ENCODE data around the gene GPR155. TPM values are rescaled to one million over a fixed set of nuclear protein-coding genes. Genes with fewer than 3 reads are reported as not detected.

The GPR155 gene
- total and polyA plus RNA-seq, 2 of the 4 experiments (the other 2 are of a cell fraction), result 2.3 to 3.4 TPM

DNA sequence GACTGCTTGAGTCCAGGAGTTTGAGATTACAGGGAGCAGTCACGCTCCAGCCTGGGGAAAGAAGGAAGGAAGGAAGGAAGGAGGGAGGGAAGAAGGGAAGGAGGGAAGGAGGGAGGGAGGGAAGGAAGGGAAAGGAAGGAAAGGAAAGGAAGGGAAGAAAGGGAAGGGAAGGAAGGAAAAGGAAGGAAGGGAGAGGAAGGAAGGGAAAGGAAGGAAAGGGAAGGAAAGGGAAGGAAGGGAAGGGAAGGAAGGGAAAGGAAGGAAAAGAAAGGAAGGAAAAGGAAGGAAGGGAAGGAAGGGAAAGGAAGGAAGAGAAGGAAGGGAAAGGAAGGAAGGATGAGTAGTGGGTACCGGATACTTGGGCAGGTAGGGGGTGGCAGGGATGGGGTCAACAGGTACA is 32.3 kb downstream of the GPR155 start:
- dilution Hi-C loops (cut with HindIII; ENCODE audit: low sequenced_read_pairs, unreplicated experiment), result no loop called here
- H2BK120ac ChIP-seq (ENCODE audit: low read depth, low read length), result no peak overlapping the region
- no peaks in the 10 kb centered on the region for H3K9me1 ChIP-seq (ENCODE audit: insufficient read depth, low read length)
- no peak overlapping the region for H3K23ac ChIP-seq (ENCODE audit: low read depth, low read length)
- H3K4me2 ChIP-seq (ENCODE audit: low read depth, low read length), result no peak overlapping the region
- ATAC-seq (ENCODE audit: low read depth) (no peak), DNase-seq (no peak)
- TF ChIP-seq RFX5 (IDR thresholded peaks at IDR 0.05; ENCODE audit: low read depth, low read length) (no peak), RAD21 (IDR thresholded peaks at IDR 0.05; ENCODE audit: low read length) (no peak), CEBPB (IDR thresholded peaks at IDR 0.05; ENCODE audit: low read depth, low read length) (no peak), NFE2L2 (IDR thresholded peaks at IDR 0.05; ENCODE audit: low read depth, low read length) (no peak), SMC3 (IDR thresholded peaks at IDR 0.05; ENCODE audit: low read depth, low read length) (no peak), MAFK (IDR thresholded peaks at IDR 0.05; ENCODE audit: low read depth, low read length) (no peak), MXI1 (IDR thresholded peaks at IDR 0.05; ENCODE audit: borderline replicate concordance, low read depth, low read length) (no peak), RCOR1 (IDR thresholded peaks at IDR 0.05; ENCODE audit: insufficient replicate concordance, low read length) (no peak), FOS (IDR thresholded peaks at IDR 0.05; ENCODE audit: low read depth, low read length) (no peak), BHLHE40 (IDR thresholded peaks at IDR 0.05; ENCODE audit: low read depth, low read length) (no peak), POLR2A (IDR thresholded peaks at IDR 0.05; ENCODE audit: low read depth, low read length) (no peak), MAZ (IDR thresholded peaks at IDR 0.05; ENCODE audit: borderline replicate concordance, low read depth, low read length) (no peak), CHD1 (IDR thresholded peaks at IDR 0.05; ENCODE audit: low read depth, low read length) (no peak)
- TF ChIP-seq, protein P1, sequence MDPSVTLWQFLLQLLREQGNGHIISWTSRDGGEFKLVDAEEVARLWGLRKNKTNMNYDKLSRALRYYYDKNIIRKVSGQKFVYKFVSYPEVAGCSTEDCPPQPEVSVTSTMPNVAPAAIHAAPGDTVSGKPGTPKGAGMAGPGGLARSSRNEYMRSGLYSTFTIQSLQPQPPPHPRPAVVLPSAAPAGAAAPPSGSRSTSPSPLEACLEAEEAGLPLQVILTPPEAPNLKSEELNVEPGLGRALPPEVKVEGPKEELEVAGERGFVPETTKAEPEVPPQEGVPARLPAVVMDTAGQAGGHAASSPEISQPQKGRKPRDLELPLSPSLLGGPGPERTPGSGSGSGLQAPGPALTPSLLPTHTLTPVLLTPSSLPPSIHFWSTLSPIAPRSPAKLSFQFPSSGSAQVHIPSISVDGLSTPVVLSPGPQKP (IDR thresholded peaks at IDR 0.05; ENCODE audit: borderline replicate concordance, low read depth, low read length), result no peak
- TF ChIP-seq, protein P2, sequence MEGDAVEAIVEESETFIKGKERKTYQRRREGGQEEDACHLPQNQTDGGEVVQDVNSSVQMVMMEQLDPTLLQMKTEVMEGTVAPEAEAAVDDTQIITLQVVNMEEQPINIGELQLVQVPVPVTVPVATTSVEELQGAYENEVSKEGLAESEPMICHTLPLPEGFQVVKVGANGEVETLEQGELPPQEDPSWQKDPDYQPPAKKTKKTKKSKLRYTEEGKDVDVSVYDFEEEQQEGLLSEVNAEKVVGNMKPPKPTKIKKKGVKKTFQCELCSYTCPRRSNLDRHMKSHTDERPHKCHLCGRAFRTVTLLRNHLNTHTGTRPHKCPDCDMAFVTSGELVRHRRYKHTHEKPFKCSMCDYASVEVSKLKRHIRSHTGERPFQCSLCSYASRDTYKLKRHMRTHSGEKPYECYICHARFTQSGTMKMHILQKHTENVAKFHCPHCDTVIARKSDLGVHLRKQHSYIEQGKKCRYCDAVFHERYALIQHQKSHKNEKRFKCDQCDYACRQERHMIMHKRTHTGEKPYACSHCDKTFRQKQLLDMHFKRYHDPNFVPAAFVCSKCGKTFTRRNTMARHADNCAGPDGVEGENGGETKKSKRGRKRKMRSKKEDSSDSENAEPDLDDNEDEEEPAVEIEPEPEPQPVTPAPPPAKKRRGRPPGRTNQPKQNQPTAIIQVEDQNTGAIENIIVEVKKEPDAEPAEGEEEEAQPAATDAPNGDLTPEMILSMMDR (conservative IDR thresholded peaks at IDR 0.05; ENCODE audit: low read depth, low read length), result no peak
- TF ChIP-seq, protein P3, sequence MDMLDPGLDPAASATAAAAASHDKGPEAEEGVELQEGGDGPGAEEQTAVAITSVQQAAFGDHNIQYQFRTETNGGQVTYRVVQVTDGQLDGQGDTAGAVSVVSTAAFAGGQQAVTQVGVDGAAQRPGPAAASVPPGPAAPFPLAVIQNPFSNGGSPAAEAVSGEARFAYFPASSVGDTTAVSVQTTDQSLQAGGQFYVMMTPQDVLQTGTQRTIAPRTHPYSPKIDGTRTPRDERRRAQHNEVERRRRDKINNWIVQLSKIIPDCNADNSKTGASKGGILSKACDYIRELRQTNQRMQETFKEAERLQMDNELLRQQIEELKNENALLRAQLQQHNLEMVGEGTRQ (IDR thresholded peaks at IDR 0.05; ENCODE audit: low read depth, low read length), result no peak
- no peak overlapping the region for H2BK15ac ChIP-seq (ENCODE audit: low read depth, low read length)
- no peaks in the 10 kb centered on the region for H4K20me1 ChIP-seq (ENCODE audit: insufficient read depth, low read length)
- BruUV-seq (replicated peaks), result no TSS peak
- no peak overlapping the region for H3K18ac ChIP-seq (ENCODE audit: low read depth, low read length)
- H3K9me3 ChIP-seq (ENCODE audit: control insufficient read depth, insufficient read depth, low read length), result no peaks in the 10 kb centered on the region
- H2AK5ac ChIP-seq (ENCODE audit: low read depth, low read length), result no peak overlapping the region
- H3K9ac ChIP-seq (ENCODE audit: low read depth, low read length), result no peak overlapping the region
- intact Hi-C loops (cut with micrococcal nuclease), result no loop called here
- H3K36me3 ChIP-seq (ENCODE audit: control insufficient read depth, insufficient read depth, low read length), result no peaks in the 10 kb centered on the region
- H4K5ac ChIP-seq (ENCODE audit: low read depth, low read length), result no peak overlapping the region
- 90% methylated on average over 1 of the region's 2 CpGs; no CpG with 5 or more reads in 1 of the 2 experiments for WGBS, 2 experiments (ENCODE audit: extremely low coverage in 2 of 2, insufficient read length in 1 of 2)
- ChIA-PET CTCF (interaction anchor here (0.7 kb wide), 1 partner anchor 235 kb away, joined by 3 read pairs; no protein-coding TSS in a partner anchor), POLR2A (ENCODE audit: unreplicated experiment) (no interaction called here)
- H3K4me1 ChIP-seq (ENCODE audit: control insufficient read depth, insufficient read depth, low read length), result no peaks in the 10 kb centered on the region
- no peak overlapping the region for H3K56ac ChIP-seq (ENCODE audit: extremely low read depth, insufficient read depth, low read length)
- H4K8ac ChIP-seq (ENCODE audit: low read depth in 2 of 2, low read length in 2 of 2), result no peak overlapping the region
- H3K14ac ChIP-seq (replicated peaks; ENCODE audit: low read depth, low read length), result no peak overlapping the region
- no peak overlapping the region for H2BK5ac ChIP-seq (ENCODE audit: low read depth, low read length, poor library complexity, severe bottlenecking)
- no peak overlapping the region for H2AFZ ChIP-seq (replicated peaks; ENCODE audit: low read length, poor library complexity)
- H3K4me3 ChIP-seq (ENCODE audit: insufficient read depth, low read depth, low read length), result no peak overlapping the region
- no peak overlapping the region for H3K4ac ChIP-seq (ENCODE audit: low read depth, low read length)
- no peaks in the 10 kb centered on the region for H3K27me3 ChIP-seq (ENCODE audit: control insufficient read depth, insufficient read depth, low read length)
- in situ Hi-C loops (cut with MboI; ENCODE audit: low sequenced_read_pairs), result loop anchor here (25.0 kb wide), 1 partner anchor 533 kb away; no protein-coding TSS in a partner anchor
- no peak overlapping the region for H4K91ac ChIP-seq (ENCODE audit: insufficient read depth, low read depth, low read length)
- no peak overlapping the region for H2BK20ac ChIP-seq (ENCODE audit: low read depth, low read length)
- H2AK9ac ChIP-seq (replicated peaks; ENCODE audit: low read depth, low read length, poor library complexity), result no peak overlapping the region
- H3K79me1 ChIP-seq (ENCODE audit: low read depth in 1 of 2, low read length in 2 of 2), result no peaks in the 10 kb centered on the region
- no peak overlapping the region for H3K27ac ChIP-seq (ENCODE audit: insufficient read depth, low read length)

Measured in IMR-90 (cell line).